ENCODE data around the gene MT1A.

MT1A gene

DNA sequence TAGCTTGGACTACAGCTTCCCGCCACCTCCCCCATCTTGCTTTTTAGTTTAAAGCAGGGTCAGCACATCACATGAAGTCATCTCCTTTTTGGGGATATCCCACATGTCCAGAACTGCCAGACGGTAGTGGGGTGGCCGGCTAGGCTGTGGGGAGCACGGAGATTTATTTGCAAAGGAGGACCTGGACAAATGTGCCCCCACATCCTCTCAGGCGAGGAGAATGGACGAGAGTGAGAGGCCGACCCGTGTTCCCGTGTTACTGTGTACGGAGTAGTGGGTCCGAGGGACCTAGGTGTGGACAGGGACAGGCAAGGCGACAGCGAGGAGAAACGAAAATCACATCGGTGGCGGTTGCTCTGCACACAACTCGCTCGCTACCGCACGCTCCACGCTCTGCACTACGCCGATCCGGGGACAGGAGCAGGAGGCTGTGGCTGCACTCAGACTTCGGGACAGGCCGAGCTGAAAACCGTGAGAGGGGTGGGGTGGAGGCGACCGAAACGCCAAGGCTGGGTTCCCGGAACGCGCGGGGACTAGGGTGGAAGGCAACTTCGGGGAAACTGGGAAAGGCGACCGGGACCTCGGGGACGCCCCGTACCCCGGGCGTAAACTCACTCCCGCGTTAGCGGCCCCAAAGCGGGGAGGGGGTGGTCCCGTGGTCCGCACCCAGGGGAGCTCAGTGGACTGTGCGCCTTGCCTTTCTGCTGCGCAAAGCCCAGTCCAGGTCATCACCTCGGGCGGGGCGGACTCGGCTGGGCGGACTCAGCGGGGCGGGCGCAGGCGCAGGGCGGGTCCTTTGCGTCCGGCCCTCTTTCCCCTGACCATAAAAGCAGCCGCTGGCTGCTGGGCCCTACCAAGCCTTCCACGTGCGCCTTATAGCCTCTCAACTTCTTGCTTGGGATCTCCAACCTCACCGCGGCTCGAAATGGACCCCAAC, at the start of gene MT1A:
Gene MT1A, plus strand, starts transcription at position 853 of the 937 bp plus-strand sequence. Its CDS starts 73 bp downstream, at position 926.
- no peak for TF ChIP-seq CTCF (IDR thresholded peaks at IDR 0.05; ENCODE audit: insufficient read depth, low read depth, low read length, missing control alignments)
- H3K4me3 ChIP-seq (ENCODE audit: low read depth, low read length), result no peak within 1 kb of the TSS
- DNase-seq (ENCODE audit: low read depth), result no peak

DNA sequence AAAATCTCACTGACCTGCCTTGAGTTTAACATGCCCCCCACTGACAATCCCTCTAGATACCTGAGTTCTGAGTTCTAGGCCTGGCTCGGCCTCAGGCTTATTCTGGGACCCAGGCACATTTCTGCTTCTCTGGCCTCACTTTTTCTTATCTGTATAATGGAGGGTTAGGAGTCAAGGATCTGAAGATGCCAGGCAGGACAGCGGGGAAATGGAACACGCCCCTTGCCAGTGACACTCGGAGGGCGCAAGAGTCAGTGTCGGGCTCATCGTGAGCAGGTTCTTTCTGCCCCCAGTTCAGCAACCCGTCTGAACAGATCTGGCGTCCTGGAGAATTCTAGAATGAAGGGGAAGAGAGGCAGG, 49.7 kb upstream of the MT1A start:
- no peak for TF ChIP-seq CTCF (IDR thresholded peaks at IDR 0.05; ENCODE audit: insufficient read depth, low read depth, low read length, missing control alignments)
- no peak for DNase-seq (ENCODE audit: low read depth)
- H3K4me3 ChIP-seq (ENCODE audit: low read depth, low read length), result no peak overlapping the region

DNA sequence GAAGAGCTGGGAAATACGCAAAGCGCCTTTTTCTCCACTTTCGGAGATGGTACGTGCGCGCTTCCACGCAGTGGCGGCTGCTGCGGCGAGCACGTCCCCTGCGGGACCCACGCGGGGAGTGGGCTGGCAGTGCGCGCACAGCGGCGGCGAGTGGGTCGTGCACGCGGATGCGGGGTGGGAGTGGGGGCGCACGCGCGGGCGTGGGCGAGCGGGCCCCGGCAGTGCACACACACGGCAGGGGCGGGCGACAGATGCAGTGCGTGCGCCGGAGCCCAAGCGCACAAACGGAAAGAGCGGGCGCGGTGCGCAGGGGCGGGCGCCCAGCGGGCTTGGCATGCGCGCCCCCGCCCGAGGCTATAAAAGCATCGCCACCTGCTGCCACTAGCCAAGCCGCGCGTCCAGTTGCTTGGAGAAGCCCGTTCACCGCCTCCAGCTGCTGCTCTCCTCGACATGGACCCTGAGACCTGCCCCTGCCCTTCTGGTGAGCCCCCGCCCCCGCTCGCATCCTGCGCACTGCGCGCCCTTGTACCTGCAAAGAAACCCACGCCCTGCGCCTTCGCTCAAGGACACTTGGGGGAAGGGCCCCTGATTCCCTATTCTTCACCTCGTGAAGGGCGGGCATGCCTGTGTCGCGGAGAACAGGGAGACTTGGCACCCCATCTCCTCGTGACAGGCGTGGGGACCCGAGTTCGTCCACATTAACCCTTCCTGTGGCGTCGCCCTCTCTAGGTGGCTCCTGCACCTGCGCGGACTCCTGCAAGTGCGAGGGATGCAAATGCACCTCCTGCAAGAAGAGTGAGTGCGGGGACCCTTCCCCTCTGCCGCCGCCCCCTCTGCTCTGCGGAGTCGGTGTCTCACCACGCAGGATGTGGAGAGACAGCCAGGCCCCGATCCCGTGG, 49.1 kb upstream of the MT1A start, which contains the start of gene MT3:
Gene MT3, plus strand, starts transcription at position 388 of the 899 bp plus-strand sequence. Its CDS starts 63 bp downstream, at position 451.
- no peak within 1 kb of the TSS for H3K4me3 ChIP-seq (ENCODE audit: low read depth, low read length)
- DNase-seq (ENCODE audit: low read depth), result no peak
- TF ChIP-seq CTCF (IDR thresholded peaks at IDR 0.05; ENCODE audit: insufficient read depth, low read depth, low read length, missing control alignments), result no peak

- no peak overlapping the region for H3K4me3 ChIP-seq (ENCODE audit: low read depth, low read length)
- TF ChIP-seq CTCF (IDR thresholded peaks at IDR 0.05; ENCODE audit: insufficient read depth, low read depth, low read length, missing control alignments), result no peak
- no peak for DNase-seq (ENCODE audit: low read depth)
Measured at GRCh38 chr16:56591377-56592060, 46.9 kb upstream of the MT1A start.

DNA sequence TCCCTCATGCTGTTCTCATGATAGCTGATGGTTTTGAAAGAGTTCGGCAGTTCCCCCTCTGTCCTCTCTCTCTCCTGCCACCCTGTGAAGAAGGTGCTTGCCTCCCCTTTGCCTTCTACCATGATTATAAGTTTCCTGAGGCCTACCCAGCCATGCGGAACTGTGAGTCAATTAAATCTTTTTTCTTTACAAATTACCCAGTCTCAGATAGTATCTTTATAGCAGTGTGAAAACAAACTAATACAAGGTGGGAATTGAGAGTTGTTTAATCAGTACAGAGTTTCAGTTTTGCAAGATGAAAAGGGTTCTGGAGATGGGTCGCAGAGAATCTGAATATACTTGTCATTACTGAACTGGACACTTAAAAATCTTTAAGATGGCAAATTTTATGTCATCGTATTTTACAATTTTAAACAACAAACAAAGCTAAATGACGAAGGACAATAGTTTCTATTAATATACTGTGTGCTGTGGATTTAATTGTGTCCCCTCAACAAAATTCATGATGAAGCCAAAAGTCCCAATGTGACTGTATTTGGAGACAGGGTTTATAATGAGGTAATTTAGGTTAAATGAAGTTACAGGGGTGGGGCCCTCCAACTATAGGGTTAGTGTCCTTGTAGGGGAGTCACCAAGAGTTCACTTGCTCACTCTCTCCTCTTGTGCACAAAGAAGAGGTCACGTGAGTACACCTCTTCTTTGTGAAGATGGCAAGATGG, 44.7 kb upstream of the MT1A start:
- no peak for DNase-seq (ENCODE audit: low read depth)
- H3K4me3 ChIP-seq (ENCODE audit: low read depth, low read length), result no peak overlapping the region
- no peak for TF ChIP-seq CTCF (IDR thresholded peaks at IDR 0.05; ENCODE audit: insufficient read depth, low read depth, low read length, missing control alignments)

DNA sequence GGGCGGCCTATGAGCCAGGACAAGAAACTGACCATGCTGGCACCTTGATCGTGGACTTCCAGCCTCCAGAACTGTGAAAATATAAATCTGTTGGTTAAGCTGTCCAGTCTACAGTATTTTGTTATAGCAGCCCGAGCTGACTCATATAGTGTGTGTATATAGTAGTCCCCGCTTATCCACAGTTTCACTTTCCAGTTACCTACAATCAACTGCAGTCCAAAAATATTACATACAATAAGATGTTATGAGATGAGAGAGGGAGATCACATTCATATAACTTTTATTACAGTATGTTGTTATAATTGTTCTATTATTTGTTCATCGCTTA, 44.2 kb upstream of the MT1A start:
- TF ChIP-seq CTCF (IDR thresholded peaks at IDR 0.05; ENCODE audit: insufficient read depth, low read depth, low read length, missing control alignments), result no peak
- DNase-seq (ENCODE audit: low read depth), result no peak
- no peak overlapping the region for H3K4me3 ChIP-seq (ENCODE audit: low read depth, low read length)

All from GM12865 (cell line).